IPS DF 4.7 (cell line): ENCODE measurements around the gene FETUB.

ENCODE experiments used
- DNase-seq: peaks from one replicate; pipeline ENCODE4 v3.0.0-alpha.2; 2013; ENCODE audit warnings: low spot score; ENCODE audit errors: extremely low read depth

Gene FETUB

DNA sequence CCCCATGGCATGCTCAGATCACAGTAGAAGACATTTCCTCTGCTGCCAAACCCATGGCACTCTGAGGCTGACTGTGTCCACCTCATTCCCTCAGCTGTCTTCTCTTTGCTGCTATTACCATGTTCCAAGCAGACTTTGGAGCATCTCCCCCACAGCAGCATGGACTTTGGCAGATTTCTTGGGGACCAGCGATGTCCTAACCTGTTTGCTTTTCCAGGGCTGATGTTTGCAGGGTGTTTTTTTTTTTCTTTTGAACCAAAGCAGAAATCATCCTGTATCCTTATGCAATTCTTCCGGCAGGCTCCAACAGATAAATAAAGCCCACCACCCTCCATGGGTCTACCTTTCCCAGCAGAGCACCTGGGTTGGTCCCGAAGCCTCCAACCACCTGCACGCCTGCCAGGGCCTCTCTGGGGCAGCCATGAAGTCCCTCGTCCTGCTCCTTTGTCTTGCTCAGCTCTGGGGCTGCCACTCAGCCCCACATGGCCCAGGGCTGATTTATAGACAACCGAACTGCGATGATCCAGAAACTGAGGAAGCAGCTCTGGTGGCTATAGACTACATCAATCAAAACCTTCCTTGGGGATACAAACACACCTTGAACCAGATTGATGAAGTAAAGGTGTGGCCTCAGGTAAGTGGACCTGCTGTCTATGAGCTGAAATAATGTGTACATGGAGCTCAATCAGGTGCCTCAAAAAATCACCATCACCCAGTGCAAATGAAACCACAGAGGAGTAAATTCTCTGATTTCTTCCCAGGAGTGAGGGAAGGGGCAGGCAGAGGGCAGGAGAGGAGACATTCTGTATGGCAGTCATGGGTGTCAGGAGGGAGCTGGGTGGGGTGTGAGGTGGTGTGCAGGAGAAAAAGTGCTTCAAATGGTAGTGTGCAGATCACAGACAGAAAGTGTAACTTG lies 27.2 kb upstream of the FETUB start, which contains the start of gene AHSG:
AHSG (plus strand) TSS at position 340 of the 916 bp plus-strand sequence; CDS start at position 422, 82 bp downstream.
- no peak for DNase-seq

DNA sequence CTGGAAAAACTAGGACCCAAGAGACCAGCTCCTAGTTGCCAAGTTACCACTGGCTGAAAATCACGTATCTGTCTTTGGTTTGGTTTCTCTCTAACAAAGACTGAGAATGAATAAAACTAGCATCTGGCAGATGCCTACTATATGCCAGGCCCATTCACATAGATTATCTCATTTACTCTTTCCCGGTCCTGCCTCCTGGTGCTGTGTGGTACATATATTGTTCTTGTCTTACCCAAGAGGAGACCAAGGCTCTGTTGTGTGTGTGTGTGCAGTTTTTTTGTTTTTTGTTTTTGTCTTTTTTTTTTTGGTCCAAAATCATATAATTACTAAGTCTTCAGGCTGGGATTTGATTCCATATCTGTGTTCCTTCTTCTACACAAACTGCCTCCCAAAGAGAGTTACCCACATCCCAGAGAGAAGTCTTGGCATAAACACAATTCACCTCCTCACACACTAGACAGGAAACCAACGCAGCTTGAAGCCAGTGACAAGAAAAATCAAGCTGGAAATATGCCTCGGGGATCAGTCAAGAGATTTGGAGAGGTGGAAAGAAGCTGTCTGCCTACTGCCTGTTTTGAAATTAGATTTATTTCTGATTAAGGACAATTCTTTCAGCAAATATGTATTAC lies 26.4 kb upstream of the FETUB start:
- DNase-seq = no peak

DNA sequence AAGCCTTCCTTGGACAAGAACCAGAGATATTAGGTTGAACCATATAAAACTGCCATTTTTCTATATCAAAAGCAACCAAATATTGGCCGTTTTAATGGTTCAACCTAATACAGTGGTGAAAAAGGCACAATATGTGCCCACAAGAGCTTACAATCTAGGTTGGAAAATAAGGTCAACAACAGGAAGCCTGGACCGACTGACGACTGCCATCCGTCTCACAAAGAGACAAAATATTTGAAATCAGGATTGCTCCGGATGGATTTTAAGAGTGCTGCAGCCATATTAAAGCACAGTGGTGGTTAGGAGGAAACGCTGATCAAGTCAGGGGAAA lies 26.0 kb upstream of the FETUB start:
- DNase-seq = no peak

DNA sequence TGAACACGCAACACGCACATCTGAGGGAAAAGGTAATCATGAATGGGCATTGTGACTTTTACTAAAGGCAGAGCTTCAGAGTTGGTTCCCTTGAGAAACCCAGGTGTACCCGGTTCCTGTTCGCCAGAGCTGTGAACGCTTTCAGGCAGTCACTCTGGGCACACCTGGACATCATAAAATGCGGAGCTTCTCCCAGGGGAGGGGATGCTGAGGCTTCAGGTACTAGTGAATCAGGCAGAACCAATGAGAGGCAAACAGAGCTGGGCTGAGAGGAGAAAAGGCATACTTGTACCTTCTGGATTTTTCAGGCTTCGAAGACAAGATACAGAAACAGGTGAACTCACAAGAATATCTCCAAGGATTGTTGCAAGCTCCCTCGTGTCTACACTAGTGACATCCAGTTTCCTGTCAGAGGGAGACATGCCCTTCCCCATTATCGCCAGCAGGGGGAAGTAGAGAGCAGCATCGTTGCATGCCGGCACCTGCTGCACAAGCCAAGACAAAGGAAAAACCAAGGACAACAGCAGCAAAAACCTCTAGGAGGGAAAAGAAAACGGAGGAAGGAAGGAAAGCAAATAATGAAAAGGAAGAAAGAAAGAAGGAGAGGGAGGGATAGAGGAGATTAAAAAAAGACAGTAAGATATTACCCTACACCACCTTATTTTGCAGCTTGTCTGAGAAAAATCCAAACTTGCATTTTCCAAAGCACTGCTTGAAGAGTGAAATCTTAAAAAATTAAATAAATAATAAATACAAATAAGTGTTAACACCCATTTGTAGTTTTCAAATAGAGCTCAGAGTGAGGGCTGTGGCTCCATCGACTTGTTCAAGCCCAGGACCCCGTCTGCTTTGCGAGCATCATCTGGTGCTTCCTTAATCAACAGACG lies 25.4 kb upstream of the FETUB start:
- DNase-seq = peak; percentile 75

DNA sequence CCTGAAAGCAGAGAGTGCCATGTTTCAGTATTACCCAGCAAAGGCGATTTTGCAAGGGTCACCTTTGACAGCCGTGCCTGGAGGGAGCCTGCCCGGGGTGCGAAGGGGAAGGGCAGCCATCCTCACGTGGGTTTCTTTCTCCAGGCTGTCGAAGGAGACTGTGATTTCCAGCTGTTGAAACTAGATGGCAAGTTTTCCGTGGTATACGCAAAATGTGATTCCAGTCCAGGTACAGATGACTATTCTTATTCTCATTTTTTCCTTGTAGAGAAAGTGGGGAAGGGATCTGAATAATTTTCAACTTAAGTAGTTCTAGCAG lies 23.9 kb upstream of the FETUB start:
- DNase-seq = no peak

DNA sequence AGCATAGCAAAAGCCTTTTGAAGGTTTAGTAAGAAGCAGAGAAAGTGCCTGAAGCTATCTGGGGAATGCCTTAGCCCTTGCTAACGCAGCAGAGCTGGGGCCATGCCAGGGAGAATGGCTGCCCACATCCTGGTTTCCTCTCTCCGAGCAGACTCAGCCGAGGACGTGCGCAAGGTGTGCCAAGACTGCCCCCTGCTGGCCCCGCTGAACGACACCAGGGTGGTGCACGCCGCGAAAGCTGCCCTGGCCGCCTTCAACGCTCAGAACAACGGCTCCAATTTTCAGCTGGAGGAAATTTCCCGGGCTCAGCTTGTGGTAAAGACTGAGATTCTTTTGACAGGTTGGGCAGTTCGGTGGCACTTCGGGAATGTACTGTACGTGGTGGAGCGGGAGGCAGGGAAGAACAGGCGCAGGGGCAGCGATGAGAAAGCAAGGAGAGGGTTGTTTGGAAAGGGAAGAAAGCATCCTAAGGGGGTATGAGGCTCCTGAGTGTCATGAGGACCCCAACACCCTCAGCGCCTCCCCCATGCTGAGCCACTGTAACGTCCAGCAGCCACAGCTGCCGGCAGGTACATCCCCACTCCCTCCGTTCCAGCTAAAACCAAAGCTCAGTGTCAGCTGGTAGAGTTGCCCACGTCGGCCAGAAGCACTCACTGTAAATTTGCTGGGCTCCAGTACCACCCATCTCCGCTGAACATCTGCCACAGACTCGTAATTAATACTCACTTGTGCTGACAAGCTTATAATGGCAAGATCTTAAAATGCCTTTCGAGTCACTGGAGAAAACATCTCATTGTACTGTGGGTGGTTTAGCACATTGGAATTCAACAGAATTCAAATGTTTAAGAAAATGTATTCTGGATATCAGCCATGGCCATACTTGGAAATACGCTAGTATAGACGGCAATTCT lies 22.9 kb upstream of the FETUB start:
- DNase-seq = peak; percentile 28

DNA sequence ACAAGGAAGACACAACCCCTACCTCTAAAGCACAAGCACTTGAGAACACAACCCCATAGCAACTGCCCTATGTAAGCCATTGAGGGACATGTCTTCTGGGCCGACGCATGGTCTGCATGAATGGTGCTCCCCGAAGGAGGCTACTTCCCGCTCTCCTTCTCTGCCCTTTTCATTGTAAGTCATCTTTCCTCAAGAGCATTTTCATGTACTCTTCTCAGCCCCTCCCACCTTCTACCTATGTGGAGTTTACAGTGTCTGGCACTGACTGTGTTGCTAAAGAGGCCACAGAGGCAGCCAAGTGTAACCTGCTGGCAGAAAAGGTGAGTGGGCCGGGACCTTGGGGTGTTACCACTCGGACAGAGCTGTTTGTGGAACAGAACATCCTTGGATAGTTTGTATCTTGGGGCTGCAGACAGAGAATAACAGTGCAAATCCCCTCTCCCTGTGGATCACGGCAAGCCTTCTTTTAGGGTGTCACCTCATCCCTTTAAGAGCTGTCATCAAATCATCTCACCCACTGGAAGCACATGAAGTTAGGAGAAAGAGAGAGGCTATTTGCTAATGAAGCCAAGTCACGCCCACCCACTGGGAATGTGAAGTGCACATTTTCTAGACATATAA lies 21.8 kb upstream of the FETUB start:
- no peak for DNase-seq

DNA sequence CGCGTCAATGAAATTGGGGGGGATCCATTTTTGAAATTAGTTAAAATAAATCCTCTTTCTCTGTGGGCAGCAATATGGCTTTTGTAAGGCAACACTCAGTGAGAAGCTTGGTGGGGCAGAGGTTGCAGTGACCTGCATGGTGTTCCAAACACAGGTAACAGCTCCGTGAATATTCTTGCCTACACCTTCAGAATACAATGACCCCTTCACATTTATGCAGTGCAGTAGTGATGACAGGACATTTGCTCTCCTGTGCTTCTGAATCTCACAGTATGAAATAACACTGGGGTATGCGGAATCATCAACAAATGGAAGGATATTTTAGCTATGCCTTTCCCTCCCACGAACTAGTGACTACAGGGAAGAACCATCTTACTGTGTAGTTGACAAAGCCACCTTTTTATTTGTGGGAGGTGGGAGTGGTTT lies 20.4 kb upstream of the FETUB start:
- DNase-seq = no peak

DNA sequence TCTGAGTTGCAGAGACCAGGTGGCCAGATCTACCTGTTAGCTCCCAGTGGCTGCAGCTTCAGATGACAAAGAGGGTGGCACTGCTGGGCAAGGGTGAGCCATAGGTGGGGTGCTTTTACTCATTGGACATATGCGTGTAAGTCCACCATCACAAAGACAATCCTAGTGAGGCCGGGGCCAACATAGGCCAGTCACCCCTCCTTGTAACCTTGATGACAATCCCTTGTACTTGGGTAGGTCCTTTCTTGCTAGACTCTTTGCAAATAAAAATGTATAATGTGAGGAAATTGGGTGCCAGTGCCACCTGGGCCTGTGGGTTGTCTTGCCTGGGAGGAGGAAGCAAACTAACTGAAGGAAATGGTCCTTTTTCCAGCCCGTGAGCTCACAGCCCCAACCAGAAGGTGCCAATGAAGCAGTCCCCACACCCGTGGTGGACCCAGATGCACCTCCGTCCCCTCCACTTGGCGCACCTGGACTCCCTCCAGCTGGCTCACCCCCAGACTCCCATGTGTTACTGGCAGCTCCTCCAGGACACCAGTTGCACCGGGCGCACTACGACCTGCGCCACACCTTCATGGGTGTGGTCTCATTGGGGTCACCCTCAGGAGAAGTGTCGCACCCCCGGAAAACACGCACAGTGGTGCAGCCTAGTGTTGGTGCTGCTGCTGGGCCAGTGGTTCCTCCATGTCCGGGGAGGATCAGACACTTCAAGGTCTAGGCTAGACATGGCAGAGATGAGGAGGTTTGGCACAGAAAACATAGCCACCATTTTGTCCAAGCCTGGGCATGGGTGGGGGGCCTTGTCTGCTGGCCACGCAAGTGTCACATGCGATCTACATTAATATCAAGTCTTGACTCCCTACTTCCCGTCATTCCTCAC lies 19.7 kb upstream of the FETUB start:
- no peak for DNase-seq

DNA sequence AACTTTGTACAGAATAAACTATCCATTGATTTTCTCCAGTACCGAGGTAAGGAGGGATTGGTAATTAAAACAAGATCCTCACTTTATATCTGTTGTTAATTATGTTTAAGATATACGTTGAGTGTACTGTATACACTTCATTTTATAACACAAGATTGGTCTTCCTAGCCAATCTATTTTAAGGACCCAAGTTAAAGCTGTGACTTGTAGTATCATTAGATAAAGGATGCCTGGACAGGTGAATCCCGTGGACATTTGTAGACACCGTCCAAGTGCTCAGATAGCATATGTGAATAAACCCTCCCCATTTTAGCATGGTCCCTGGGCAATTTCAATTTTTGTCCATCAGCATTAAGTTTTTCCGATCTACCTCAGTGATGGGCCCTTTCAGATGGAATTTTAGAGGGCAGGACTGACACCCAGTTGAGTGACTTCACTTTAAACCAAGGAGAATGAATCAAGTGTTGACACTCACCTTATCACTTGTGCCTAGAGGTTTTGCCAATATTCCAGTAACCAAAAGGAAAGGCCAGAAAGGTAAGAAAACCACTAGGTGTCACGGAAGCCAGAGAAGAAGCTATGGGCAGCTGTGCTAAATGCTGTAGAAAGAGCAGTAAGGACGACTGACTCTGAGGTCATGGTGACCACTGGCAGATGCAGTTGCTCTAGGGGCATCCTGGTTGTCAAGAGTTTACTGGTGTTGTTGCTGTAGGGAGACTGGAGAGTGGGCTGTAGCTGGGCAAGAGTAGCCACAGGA lies 18.1 kb upstream of the FETUB start:
- DNase-seq = no peak

DNA sequence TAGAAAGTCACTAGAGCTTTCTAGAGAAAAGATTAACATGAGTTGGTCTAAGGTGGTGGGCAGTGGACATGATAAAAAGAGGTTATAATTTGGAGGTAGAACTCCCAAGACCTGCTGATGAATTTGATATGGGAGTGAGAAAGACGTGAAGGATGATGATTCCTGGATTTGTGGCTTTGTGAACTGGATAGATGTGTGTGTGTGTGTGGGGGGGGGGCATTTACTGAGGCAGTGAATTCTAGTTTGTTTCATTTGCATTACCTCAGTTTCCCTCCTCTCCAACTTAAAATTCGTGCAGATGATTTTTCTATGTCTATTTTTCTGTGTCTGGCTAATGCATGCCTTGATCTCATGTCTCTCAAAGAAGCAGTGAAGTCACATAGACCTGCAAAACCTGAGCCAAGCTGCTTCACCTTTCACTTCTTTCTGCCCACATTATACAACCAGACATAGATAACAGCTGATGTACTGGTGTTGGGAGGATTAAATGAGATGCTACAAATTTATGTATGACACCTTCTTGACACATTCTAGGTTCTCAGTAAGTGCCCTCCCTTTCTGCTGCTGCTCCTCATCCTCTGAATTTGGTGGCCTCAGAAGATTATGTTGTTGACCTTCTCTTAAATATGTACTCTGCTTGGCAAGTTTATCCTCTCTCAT lies 17.4 kb upstream of the FETUB start:
- DNase-seq = no peak

DNA sequence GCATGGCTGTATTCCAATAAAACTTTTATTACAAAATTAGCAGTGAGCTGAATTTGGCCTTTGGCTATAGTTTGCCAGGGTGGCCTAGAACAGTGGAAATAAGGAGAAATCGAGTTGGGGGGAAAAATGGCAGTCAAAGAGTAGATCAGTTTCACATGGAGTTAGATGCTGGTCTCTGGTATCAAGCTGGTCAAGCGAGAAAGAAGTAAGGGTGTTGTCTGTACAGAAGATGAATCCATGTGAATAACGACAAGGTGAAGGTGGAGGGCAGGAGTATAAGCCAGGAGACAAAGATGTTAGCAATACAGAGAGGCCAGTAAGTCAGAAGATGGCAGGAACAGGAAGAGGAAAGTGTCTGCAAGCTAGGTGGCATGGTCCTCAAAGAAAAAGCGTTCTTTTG lies 15.6 kb upstream of the FETUB start:
- DNase-seq = no peak

DNA sequence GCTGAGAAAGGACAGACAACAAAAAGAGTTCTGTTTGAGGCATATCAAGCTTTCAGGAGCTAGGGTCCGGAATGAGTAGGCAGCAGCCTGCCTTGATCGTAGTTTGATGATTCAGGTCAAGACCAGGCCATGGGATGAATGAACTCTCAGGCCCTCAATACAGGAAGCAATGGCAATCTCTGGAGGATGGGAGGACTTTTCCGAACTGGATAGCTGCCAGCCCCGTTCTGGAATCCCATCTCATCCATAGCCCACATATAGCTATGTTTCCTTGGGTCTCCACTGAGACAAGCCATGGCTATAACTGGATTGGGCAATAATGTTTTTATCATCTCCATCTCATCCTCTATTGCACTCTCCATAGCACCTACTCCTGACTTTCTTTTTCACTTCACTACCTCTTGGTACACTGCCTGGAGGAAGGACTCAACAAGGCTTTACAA lies 14.6 kb upstream of the FETUB start:
- DNase-seq = no peak

DNA sequence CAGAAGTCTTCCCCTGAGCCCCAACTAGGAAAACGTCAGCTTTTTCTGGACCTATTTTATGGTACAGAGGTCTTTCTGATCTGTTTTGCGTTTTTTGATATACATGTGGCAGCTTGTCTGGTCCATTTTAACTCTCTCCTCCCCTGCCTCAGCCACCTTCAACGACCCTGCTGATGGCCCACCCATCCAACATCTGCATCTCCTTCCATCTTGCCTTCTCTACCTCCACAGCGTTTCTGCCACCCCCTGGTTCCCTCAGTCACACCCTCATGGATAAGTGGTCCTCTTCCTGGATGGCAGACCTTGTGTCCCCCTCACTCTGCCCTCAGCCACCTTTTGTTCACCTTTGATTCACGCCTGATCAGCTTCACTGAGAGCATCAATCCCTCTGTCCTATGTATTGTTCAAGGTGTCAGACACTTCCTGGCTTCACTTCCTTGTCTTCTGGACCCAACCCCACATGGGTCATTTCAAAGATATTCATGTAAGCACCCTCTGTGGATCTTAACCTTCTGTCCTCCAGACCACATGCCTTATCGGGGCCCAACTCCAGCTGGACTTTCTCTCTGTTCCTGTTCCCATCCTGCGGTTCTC lies 13.8 kb upstream of the FETUB start:
- DNase-seq = no peak

DNA sequence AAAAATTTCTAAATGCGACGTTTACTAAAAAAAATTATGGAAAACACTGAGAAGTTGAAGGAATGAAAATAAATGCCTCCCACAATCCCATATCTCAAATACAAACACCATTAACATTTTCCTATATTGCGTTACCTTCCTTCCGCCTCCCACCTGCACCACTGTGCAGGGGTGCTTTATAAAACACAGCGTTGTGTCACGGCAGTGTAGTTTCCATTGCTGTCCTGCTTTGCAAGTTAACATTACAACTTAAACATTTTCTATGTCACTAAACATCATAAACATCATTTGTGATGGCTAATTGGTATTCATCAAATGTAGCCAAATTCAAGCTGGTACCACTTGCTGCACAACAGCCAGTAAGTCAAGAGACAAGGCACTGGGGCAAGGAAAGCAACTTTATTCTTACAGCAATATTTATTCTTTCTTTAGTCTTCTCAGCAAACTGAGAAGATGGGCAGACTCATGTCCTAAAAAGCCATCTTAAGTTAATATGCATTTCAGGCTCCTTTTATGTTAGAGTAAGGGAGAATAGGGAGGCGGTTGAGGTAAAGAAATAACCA lies 12.3 kb upstream of the FETUB start:
- no peak for DNase-seq

DNA sequence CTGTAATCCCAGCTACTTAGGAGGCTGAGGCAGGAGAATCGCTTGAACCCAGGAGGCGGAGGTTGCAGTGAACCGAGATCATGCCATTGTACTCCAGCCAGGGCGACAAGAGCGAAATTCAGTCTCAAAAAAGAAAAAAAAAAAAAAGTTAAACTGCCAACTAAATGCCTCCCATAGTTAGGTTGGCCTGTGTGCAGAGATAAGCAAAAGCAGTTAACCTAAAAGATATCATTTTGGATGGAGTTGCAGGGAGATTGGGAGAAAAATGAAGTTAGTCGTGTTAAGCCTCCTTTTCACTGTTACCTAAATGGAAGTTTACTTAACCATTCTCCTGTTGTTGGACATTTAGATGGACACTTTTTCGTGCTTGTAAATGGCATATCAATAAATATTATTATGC lies 11.4 kb upstream of the FETUB start:
- DNase-seq = no peak

DNA sequence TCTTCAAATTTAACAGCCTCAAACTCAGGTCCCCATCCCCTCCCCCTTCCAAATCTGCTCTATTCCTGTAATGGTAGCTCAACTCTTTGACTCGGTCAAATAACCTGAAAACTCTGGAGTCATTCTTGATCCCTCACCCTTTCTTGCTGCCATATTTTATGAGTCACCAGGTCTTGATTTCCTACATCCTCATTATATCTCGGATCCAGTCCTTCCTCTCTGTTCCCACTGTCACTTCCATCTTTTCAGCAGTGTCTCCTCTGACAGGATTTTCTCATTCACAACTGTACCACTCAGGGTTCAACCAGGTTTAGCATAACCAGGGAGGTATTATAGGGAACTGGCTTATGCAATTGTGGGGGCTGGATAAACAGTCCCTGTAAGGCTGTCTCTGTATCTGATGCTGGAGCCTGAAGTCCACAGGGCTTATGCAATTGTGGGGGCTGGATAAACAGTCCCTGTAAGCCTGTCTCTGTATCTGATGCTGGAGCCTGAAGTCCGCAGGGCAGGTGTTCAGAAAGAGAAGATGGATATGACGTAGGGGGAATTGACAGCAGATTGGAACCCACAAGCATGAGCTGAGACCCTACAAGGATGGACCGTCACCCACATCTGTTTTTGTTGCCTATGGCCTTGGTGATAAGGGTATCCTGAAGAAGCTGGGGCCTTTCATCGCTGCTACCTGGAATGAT lies 9.1 kb upstream of the FETUB start:
- no peak for DNase-seq
